GM12892 (cell line): Measurements from ENCODE around the gene RPP25L.

Experiments
- POLR2A ChIP-seq: IDR thresholded peaks from 2 replicates; pipeline ENCODE4 v1.6.1; 2011; ENCODE audit warnings: low read depth, low read length, control low read depth
- TAF1 ChIP-seq: IDR thresholded peaks from 2 replicates; pipeline ENCODE4 v1.6.1; 2011; ENCODE audit warnings: low read depth, mild to moderate bottlenecking, control low read depth, low read length, borderline replicate concordance

DNA sequence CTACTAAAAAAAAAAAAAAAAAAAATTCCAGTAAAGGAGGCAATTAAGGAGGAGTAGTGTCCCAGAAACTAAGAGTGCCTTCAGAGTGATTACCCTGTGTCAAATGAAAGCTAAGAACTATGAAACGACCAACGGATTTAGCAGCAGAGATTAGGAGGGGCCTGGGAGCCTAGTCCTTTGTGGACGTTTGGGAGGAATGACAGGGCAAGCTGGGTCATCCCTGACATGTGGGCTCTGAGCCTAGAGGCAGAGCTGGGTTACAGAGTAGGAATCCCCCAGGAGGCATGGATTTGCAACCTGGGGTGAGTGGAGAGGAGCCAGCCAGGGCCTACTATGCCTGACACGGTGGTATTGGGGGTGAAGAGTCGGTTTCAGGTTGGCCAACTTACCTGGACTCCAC, 21.3 kb upstream of the RPP25L start:
- no peak for TF ChIP-seq TAF1
- no peak for TF ChIP-seq POLR2A
